HT-29 (cell line): Measurements from ENCODE around the gene NME3. TPM values are rescaled to one million over a fixed set of nuclear protein-coding genes. Genes with fewer than 3 reads are reported as not detected.

Source experiments
- DNase-seq: peaks from one replicate; pipeline ENCODE4 v3.0.0-alpha.2; 2015; ENCODE audit warnings: low spot score
- total RNA-seq: library from RNA; depleted of rRNA; stranded (reverse); fragments of >200 nt; shearing (Covaris generic); gene quantifications from 2 replicates; pipeline ENCODE4 v1.2.3, GENCODE V29; 2014

Gene NME3
- total RNA-seq, 1 experiment from 2014 or later: 224 TPM

- DNase-seq: no peak
These were observed 1.7 kb downstream of the NME3 start for GRCh38 chr16:1769402-1770300.

GRCh38 chr16:1768767-1769401 lies 2.5 kb downstream of the NME3 start:
- no peak for DNase-seq

GRCh38 chr16:1768061-1768766 lies 3.1 kb downstream of the NME3 start:
- no peak for DNase-seq

GRCh38 chr16:1767116-1767994 lies 4.0 kb downstream of the NME3 start:
- DNase-seq: no peak

GRCh38 chr16:1766701-1767100 lies 4.6 kb downstream of the NME3 start:
- no peak for DNase-seq

GRCh38 chr16:1766231-1766630 lies 5.1 kb downstream of the NME3 start:
- no peak for DNase-seq

- DNase-seq: no peak
These were observed 5.5 kb downstream of the NME3 start for GRCh38 chr16:1765826-1766225.

GRCh38 chr16:1764971-1765370 lies 6.4 kb downstream of the NME3 start:
- no peak for DNase-seq

- DNase-seq: no peak
These were observed 7.5 kb downstream of the NME3 start for GRCh38 chr16:1763521-1764511.

- DNase-seq: no peak
These were observed 8.3 kb downstream of the NME3 start for GRCh38 chr16:1762879-1763520.

- DNase-seq: no peak
These were observed 9.0 kb downstream of the NME3 start for GRCh38 chr16:1762196-1762878.

GRCh38 chr16:1761751-1762150 lies 9.6 kb downstream of the NME3 start:
- DNase-seq: no peak

- no peak for DNase-seq
These were observed 10.4 kb downstream of the NME3 start for GRCh38 chr16:1760911-1761310.

- no peak for DNase-seq
These were observed 11.8 kb downstream of the NME3 start for GRCh38 chr16:1759511-1759910.

GRCh38 chr16:1758923-1759322 lies 12.4 kb downstream of the NME3 start:
- DNase-seq: no peak

- DNase-seq: no peak
These were observed 13.5 kb downstream of the NME3 start for GRCh38 chr16:1757714-1758461.

- DNase-seq: no peak
These were observed 17.1 kb downstream of the NME3 start for GRCh38 chr16:1754204-1754603.

- no peak for DNase-seq
These were observed 18.5 kb downstream of the NME3 start for GRCh38 chr16:1752853-1753252.
